ENCODE results near the gene BABAM2.
"Not testable (repeated sequence)": the region's sequence is repeated elsewhere in the genome, so short reads cannot be mapped to it uniquely, and the experiment has no call there.

The BABAM2 gene

DNA sequence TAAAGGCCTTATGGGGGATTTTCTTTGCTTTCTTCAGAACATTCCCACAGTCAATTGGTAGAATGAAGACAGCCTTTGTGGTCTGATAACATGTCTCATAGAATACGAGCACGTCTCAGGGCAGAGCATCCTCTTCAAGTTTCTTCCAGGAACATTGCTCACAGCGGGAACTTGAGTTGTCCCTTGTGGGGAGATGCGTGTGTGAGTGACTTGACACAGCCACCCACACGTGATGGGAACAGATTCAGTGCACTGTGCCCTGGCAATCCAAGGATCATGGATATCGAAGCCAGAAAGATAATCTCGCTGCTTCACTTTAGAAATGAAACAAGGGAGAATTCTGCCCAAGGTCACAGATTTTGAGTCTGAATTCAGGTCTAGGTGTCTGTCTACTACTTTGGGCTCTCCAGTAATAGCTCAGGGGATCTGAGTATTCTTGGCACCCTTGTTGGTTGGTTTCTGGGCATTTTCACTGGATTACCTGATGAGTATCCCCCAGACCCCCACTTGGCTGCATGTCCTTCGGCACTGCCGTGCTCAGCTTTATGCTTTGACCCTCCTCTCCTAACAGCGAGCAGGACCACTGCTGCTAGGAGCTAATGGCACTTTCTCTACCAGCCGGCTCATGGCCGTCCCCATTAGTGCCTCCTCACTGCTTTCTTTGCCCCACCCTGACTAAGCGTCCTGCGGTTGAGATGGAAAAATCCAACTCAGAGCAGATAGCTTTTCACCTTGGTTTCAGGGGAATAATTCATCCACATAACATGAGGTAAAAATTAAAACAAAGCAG, 426.2 kb downstream of the BABAM2 start:
- DNase-seq (ENCODE audit: low read depth): no peak

DNA sequence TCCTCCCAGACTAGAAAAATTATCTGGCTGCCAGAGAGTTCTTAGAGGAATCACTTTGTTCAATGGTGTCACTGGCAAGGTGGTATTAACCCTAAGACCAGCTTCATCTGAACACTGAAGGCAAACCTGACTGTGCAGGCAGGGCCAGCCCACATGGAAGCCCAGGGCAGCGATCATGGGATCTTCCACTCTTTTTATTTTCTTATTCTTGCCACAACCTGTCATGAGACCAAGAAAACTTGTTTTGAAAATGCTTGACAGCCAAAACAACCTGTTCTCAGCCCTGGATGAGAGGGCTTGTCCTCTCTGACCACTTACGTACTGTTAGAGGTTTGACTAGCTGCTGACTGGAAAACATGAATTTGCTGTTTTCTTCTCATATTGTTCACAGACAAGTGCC, 426.9 kb downstream of the BABAM2 start:
- no peak for DNase-seq (ENCODE audit: low read depth)

DNA sequence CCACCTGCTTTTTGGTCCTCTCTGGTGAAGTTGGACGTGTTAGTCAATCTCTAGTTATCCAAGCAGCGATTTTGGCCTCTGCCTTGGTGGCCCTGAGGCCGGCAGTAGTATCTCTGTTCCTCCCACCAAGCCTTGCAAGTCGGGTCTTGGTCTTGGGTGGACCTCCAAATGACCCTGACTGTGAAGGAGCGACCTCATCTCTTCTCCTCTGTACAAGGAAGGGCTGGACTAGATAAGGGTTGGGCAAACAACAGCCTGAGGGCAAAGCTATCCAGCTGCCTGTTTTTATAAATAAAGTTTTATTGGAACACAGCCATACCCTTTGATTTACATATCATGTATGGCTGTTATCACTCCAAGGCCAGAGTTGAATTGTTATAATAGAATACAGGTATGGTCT, 427.5 kb downstream of the BABAM2 start:
- no peak for DNase-seq (ENCODE audit: low read depth)

DNA sequence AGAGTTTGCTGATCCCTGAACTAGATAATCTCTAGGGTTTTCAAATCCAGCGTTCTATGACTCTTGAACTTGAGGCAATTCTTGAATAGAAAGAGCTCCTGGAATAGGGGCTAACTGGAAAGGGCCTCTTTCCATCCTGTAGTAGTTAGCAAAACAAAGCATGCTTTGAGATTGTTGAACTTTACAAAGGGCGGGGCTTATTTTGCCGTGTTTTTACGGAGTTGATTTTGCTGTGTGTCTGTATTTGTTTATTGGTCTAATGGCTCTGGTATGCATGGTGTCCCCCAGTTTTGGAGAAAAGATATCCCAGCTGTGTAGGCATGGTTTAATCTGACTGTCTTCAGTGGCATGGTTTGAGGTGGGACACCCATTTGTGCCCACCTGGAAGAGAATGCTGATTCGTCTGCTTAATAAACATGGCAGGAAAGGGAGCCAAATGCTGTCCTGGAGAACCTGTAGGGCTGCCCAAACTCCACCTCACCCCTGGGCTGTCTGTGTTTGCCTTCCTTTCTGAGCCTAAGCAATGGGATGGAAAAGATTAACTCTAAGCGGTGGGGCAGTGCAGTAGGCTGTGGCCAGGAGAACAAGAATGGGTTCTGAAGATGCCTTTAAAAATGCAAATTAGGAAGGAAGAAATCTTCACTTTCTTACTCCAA, 428.1 kb downstream of the BABAM2 start:
- no peak for DNase-seq (ENCODE audit: low read depth)

DNA sequence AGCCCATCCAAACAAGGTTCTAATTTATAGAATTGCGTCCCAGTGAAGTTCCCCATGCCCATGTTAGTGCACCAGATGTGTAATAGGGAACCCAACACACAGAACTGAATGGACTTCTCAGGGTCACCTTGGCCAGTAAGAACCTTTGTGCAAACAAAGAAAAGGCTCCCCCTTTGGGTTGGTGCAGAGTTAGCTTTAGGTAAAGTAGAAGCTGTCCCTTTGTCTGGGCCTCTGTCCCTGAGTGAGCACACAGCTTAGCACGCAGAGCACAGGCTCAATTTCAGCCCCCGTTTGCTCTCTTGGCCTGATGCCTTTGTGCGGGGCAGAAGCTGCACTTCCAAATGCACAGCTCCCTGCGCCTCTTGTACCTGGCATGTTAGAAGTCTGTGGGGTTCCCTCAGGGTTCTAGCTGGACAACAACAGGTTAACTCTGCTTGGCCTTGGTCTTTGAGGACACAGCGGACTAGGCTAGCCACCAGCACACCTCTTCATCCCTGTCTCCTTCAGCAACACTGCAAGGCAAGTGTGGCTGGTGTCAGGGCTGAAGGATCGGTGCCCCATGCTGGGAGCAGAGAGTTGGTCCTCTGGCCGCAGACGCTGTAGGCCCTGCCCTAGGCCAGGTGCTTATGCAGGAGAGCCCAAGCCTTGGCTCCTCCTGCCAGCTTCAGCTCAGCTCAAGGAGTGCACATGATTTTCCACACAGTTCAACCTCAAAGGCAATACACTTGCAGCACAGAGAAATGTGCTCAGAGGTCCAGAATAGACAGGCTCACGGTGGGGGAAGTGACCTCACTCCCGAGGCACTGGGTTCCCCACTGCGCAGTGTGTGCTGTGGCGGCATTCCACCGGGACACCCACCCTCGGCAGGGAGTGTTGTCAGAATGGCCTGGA, 428.8 kb downstream of the BABAM2 start:
- DNase-seq (ENCODE audit: low read depth): no peak

DNA sequence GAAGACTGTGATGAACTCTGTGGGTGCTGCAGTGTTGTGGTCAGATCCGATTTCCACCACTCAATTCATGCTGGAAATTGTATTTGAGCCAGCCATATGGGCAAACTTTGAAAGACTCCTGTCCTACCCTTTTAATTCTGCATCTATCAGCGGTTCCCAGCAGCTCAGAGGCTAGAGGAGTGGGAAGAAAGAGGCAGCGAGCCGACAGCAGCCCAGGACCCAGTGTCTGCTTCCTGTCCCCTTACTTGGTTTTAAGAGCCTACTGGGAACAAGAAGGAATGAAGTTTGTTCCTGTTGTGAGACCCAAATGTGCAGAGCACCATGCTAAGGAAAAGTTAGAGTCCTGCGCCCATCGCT, 429.5 kb downstream of the BABAM2 start:
- no peak for DNase-seq (ENCODE audit: low read depth)

DNA sequence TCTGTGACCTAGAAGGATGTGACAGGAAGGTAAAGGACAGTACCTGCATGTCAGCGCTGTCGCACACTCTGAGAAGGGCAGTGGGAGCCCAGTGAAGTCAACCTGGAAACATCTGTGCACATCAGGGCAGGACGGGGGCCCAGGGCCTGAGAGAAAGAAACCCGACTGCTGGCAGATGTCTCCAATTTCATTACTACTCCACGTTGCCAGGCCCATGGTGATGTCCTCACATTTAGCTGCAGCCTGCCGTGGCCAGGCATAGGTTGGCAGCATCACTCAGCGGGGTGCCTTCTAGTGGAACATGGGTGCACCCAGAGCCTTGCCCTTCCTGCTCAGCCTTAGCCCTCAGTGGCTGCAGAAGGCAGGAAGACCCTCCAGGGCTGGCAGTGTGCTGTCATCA, 429.8 kb downstream of the BABAM2 start:
- DNase-seq (ENCODE audit: low read depth): no peak

DNA sequence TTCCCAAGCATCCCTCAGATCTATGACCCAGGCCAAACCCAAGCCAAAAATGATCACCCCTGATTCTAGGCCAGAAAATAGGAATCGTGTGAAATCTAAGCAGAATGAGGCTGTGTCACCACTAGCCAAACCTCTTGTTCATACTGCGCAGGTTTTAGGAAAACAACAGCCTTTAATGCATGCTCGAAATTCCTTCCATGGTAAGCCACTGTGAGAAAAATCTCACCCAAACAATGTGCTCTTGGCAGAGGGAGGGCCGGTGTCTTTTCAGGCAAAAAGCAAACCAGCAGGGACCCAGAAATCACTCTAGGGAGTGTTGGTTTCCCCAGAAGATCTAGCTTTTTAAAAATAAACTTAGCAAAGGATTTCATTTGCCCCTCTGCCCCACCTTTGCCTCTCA, 430.9 kb downstream of the BABAM2 start:
- DNase-seq (ENCODE audit: low read depth): no peak

DNA sequence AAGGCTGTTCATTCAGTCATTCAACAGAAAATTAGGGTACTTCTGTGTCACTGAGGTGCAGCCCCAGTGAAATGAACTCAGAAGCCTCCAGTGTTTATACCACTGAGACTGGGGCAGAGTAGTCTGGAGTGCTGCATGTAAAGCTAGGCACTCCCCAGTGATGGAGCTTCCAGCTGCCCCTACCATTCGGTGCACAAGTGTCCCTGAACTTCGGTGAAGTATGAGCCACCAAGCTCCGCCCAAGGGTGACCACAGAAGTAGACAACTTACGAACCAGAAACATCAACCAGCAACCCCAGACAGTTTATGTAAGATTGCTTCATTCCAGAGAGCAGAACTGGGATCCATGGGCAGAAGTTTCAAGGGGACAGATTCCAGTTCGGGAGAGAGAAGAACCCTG, 431.5 kb downstream of the BABAM2 start:
- no peak for DNase-seq (ENCODE audit: low read depth)

DNA sequence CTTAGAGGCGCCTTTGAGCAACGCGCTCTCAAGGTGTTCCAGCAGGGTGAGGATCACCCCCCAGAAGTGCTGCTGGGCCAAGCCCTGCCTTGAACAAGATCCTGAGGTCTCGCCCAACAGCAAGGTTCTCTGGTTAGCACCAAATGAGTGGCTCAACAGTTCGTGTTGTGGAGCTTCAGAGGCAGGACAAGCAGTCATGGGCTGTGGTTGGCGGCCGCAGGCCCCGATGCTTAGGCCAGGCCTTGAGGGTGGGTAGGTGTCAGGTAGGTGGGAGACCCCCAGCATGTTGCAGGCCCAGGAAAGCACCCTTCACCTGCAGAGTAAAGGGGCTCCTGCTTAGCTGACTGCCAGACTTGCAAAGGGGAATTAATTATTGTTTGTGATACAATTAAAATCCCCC, 431.9 kb downstream of the BABAM2 start:
- no peak for DNase-seq (ENCODE audit: low read depth)

DNA sequence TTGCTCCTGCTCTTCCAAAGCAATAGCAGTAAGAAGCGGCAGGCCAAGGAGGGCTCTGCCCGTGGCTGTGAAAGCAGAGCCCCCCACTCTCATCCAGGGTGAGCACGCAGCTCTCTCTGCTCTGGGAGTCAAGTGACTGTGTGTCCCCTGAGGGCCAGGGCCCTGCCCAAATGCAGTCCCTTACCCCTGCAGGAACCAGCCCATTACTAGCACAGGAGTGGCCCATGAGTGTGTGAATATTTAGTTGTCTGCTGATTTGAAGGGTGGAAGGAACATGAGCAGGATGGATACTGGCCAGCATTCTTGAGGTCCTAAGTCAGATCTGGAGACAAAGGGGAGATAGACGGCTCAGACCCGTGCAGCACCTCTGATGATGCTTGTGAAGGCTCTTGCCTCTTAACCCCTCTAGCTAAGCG, 432.5 kb downstream of the BABAM2 start:
- DNase-seq (ENCODE audit: low read depth): no peak

DNA sequence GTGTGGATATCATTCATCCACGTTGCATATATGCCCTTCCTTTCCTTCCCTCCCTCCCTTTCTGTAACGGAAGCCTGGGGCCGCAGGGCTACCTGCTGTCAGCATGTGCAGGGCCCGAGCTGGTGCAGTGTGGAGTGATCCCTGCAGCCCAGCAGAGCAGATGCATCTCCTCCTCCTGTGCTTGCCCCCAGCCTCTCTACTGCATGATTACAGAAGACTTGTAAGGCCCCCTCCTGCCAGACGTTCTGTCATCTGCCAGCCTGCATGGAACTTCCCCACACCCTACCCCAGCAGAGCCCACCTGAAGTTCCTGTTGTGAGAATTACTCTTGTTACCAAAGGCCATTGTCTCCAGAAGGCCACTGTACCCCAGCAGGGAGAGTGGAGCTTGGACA, 434.6 kb downstream of the BABAM2 start:
- no peak for DNase-seq (ENCODE audit: low read depth)

DNA sequence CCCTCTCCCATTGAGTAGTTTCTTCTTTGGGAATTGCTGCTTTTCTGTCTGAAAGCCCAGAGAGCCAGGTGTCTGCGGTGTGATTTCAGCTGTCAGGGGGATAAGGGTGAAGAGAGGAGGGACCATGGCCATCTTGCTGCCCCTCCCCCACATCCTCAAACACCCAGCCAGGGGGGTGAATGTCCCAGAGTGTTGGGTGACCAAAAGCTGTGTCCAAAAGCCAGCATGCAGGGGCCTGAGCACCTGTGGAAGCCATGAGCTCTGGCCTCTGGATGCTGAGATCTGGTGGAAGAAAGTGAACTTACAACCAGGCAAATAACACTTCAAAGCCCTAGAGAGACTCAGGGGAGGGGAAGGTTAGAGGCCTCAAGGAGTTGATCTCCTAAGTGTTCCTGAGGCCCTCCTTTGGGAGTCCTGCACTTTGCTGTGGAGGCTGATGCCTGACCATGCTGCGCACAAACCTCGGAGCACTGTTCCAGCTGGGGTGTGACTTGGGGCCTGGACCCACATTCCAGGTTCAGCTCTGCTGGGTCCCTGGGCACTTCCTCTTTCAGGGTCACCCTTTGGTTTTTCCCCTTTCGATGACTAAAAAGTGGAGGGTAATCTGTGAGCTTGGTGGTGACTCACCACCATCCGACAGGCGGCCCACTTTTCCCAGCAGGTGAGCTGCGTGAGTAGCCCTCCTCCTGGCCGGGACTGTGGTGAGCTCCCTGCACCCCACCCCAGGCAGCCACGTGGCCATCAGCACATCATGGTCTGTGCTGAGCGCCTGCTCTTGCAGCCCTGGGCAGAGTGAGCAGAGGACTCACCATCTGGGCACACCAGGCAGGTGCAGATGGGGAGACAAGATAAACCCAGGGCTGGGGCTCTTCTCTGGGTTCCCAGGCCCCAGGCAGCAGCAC, 435.3 kb downstream of the BABAM2 start:
- no peak for DNase-seq (ENCODE audit: low read depth)

DNA sequence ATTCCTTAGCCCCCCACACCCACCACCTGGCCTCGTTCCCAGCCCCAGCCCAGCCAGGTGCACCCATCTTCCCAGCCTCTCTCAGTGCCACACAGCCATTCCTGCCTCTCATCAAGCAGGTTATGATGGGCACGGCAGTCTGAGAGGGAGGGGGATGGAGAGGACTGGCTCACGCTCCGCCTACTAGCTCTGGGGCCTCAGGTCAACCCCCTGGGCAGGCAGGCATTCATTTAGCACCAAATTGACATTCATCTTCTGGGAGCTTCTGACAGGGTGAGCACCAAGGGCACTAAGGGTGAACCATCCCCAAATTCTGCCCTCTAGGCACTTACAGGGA, 435.9 kb downstream of the BABAM2 start:
- no peak for DNase-seq (ENCODE audit: low read depth)

DNA sequence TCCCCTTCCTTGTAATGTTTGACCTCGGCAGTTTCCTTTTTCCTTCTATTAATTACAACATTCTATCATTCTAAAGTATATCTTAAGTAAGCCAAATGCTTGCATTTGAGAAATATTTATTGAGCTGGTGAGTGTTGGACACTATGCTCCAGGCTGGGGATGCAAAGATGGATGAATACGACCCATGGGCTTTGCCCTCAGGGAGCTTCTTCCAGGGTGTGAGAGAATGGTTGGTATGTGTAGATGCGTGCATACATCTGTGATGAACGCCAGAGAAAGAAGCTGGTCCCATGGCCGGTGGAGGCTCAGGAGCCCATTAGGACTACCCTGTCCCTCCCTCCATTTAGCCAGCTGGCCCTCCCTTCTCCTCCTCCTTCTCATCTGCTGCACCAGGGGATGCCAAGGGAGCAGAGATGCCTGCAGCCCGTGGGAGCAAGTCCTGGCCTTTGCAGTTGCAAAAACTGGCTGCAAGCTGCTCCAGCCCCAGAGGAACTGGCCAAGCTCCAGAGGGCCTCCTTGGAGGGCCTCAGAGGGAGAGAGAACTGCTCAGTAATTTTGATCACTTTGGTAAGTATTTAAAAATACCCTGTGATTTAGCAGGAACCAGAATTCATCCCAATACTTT, 436.5 kb downstream of the BABAM2 start:
- DNase-seq (ENCODE audit: low read depth): no peak

DNA sequence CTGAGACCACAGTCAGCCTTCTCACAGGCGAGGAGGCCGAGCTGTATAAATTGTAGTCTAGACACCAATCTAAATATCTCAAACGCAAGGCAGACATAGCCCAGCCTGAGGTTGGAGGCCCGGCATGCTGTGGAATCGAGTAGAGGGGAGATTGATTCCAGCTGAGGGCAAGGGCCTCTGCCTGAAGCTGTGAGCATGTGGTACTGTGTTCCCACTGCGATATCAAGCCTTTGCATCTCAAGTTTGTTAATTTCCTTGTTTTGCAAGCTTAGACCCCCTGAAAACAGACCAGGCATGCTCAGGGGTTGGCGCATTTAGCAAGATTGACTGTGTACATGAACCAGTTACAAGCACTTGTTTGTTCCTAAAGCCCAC, 437.0 kb downstream of the BABAM2 start:
- no peak for DNase-seq (ENCODE audit: low read depth)

DNA sequence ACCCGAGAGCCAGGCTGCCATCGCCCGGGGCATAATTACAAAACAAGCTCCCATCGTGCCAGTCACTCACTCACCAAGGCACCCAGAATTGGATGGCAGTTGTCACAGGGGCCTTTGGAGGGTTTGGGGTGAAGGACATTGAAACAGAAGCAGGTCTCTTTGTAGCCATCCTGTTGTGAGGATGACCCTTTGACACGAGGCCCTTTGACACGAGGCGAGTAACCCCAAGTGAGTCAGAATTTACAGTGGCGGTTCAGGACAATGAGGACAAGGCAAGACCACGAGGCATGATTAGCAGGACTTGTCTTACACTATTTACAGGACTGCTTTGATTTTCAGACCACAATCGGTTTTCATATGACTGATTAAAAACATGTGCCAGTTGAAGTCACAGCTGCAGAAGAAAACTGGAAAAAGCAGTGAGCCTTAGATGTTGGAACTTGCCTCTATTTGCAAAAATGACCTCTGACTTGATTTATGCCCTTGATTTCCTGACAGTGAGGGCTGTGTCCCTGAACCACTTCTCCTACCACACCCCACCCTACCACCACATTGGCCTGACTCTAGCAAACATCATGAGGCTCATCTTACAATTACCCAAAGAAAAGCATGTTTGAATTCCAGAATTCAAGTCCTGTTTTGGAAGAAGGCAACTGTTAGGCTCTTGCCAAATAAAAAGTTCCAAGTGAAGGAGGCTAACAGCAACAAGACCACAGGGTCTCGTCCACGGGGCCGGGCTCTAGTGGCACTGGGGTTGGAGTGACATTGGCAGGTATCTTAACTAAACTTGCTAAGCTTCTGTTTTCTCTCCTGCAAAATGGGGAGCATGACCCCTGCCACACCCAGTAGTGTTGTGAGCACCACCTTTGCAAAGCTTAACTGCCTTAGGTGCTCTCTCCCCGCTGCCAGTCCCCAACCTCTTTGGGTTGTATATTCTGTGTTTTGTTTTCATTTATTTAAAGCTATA, 437.7 kb downstream of the BABAM2 start:
- DNase-seq (ENCODE audit: low read depth): no peak

DNA sequence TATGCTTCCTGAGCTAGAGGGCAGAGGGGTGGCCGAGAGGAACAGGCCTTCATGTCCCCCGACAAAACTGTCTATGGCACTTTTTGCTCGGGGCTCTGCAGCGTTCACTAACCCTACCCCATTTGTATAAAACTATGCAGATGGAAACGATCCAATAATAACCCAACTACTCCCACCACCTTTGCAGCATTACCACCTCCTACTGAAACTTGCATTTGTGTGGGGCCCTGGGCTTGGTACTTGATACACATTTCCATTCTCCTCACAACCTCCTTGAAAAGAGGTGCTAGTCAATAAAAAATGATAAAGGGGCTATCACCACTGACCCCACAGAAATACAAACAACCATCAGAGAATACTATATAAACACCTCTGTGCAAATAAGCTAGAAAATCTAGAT, 438.7 kb downstream of the BABAM2 start:
- no peak for DNase-seq (ENCODE audit: low read depth)

DNA sequence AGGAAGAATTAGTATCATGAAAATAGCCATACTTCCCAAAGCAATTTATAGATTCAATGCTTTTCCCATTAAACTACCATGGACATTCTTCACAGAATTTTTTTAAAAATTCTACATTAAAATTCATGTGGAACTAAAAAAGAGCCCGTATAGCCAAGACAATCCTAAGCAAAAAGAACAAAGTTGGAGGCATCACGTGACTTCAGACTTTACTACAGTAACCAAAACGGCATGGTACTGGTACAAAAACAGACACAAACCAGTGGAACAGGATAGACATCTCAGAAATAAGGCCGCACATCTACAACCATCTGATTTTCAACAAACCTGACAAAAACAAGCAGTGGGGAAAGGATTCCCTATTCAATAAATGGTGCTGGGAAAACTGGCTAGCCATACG, 440.2 kb downstream of the BABAM2 start:
- DNase-seq (ENCODE audit: low read depth): not testable (repeated sequence)

DNA sequence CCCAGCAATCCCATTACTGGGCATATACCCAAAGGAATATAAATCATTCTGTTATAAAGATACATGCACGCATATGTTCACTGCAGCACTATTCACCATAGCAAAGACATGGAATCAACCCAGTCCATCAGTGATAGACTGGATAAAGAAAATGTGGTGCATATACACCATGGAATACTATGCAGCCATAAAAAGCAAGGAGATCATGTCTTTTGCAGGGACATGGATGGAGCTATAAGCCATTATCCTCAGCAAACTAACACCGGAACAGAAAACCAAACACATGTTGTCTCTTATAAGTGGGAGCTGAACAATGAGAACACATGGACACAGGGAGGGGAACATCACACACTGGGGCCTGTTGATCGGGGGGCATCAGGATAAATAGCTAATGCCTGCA, 441.3 kb downstream of the BABAM2 start:
- not testable (repeated sequence) for DNase-seq (ENCODE audit: low read depth)

All from activated T-helper 1 cell treated with Interleukin-2 at 50 U/mL for 16 hours (primary cell).